ENCODE data around the gene CBARP. TPM values are rescaled to one million over a fixed set of nuclear protein-coding genes. Genes with fewer than 3 reads are reported as not detected.

CBARP gene
- total RNA-seq, 1 donor from 2014 or later: not detected

- Histone ChIP-seq H3K36me3 (ENCODE audit: control insufficient read depth in 3 of 3, insufficient read depth in 3 of 3, low read length in 3 of 3) (no peaks in the 10 kb centered on the region), H3K27me3 (ENCODE audit: control insufficient read depth in 3 of 3, insufficient read depth in 3 of 3, low read length in 3 of 3) (peaks cover 0 to 8% (median 7%) of the 10 kb centered on the region in 3 donors), H3K27ac (ENCODE audit: low read depth, low read length) (peak overlapping the region; percentile 88), H3K9me3 (ENCODE audit: control insufficient read depth in 3 of 3, low read length in 3 of 3) (no peaks in the 10 kb centered on the region), H3K4me1 (ENCODE audit: control insufficient read depth in 3 of 3, insufficient read depth in 3 of 3, low read length in 3 of 3) (peaks cover 33 to 50% (median 44%) of the 10 kb centered on the region in 3 donors), H3K4me3 (ENCODE audit: low read length in 3 of 3) (no peak overlapping the region), H3K9ac (ENCODE audit: low read depth in 1 of 3, low read length in 3 of 3) (peak overlapping the region in 1 of 3 donors; percentile 84)
These were observed 1.6 kb upstream of the CBARP start for GRCh38 chr19:1239420-1239795.

- H3K9ac ChIP-seq (ENCODE audit: low read depth in 1 of 3, low read length in 3 of 3): peak overlapping the region in 1 of 3 donors; percentile 8
These were observed 831 bp upstream of the CBARP start for GRCh38 chr19:1238369-1239303.

GRCh38 chr19:1237027-1237659, 662 bp downstream of the CBARP start:
- H3K36me3 ChIP-seq (ENCODE audit: control insufficient read depth in 3 of 3, insufficient read depth in 3 of 3, low read length in 3 of 3): no peaks in the 10 kb centered on the region
- H3K27me3 ChIP-seq (ENCODE audit: control insufficient read depth in 3 of 3, insufficient read depth in 3 of 3, low read length in 3 of 3): peaks cover 0 to 8% (median 7%) of the 10 kb centered on the region in 3 donors
- no peaks in the 10 kb centered on the region for H3K9me3 ChIP-seq (ENCODE audit: control insufficient read depth in 3 of 3, low read length in 3 of 3)
- H3K4me3 ChIP-seq (ENCODE audit: low read length in 3 of 3): peak overlapping the region in 2 of 3 donors; percentile 41 to 51
- peak overlapping the region in 2 of 3 donors; percentile 56 to 57 for H3K9ac ChIP-seq (ENCODE audit: low read depth in 1 of 3, low read length in 3 of 3)
- no peak overlapping the region for H3K27ac ChIP-seq (ENCODE audit: low read depth, low read length)
- H3K4me1 ChIP-seq (ENCODE audit: control insufficient read depth in 3 of 3, insufficient read depth in 3 of 3, low read length in 3 of 3): peaks cover 19 to 39% (median 28%) of the 10 kb centered on the region in 3 donors

More at GRCh38 chr19:1238369-1239303, 831 bp upstream of the CBARP start:
- H3K36me3 ChIP-seq (ENCODE audit: control insufficient read depth in 3 of 3, insufficient read depth in 3 of 3, low read length in 3 of 3): no peaks in the 10 kb centered on the region
- no peak overlapping the region for H3K27ac ChIP-seq (ENCODE audit: low read depth, low read length)
- H3K9me3 ChIP-seq (ENCODE audit: control insufficient read depth in 3 of 3, low read length in 3 of 3): no peaks in the 10 kb centered on the region
- H3K4me3 ChIP-seq (ENCODE audit: low read length in 3 of 3): peak overlapping the region; percentile 14 to 49 (median 36)
- peaks cover 0 to 8% (median 7%) of the 10 kb centered on the region in 3 donors for H3K27me3 ChIP-seq (ENCODE audit: control insufficient read depth in 3 of 3, insufficient read depth in 3 of 3, low read length in 3 of 3)
- H3K4me1 ChIP-seq (ENCODE audit: control insufficient read depth in 3 of 3, insufficient read depth in 3 of 3, low read length in 3 of 3): peaks cover 26 to 42% (median 37%) of the 10 kb centered on the region in 3 donors

GRCh38 chr19:1236576-1236975, 1.2 kb downstream of the CBARP start:
- H3K27me3 ChIP-seq (ENCODE audit: control insufficient read depth in 3 of 3, insufficient read depth in 3 of 3, low read length in 3 of 3): peaks cover 0 to 8% (median 7%) of the 10 kb centered on the region in 3 donors
- H3K9me3 ChIP-seq (ENCODE audit: control insufficient read depth in 3 of 3, low read length in 3 of 3): no peaks in the 10 kb centered on the region
- H3K36me3 ChIP-seq (ENCODE audit: control insufficient read depth in 3 of 3, insufficient read depth in 3 of 3, low read length in 3 of 3): no peaks in the 10 kb centered on the region
- peaks cover 17 to 43% (median 27%) of the 10 kb centered on the region in 3 donors for H3K4me1 ChIP-seq (ENCODE audit: control insufficient read depth in 3 of 3, insufficient read depth in 3 of 3, low read length in 3 of 3)
- H3K4me3 ChIP-seq (ENCODE audit: low read length in 3 of 3): peak overlapping the region in 1 of 3 donors; percentile 51
- H3K27ac ChIP-seq (ENCODE audit: low read depth, low read length): no peak overlapping the region
- no peak overlapping the region for H3K9ac ChIP-seq (ENCODE audit: low read depth in 1 of 3, low read length in 3 of 3)

- H3K4me3 ChIP-seq (ENCODE audit: low read length in 3 of 3): no peak overlapping the region
- H3K9ac ChIP-seq (ENCODE audit: low read depth in 1 of 3, low read length in 3 of 3): no peak overlapping the region
- H3K27me3 ChIP-seq (ENCODE audit: control insufficient read depth in 3 of 3, insufficient read depth in 3 of 3, low read length in 3 of 3): peaks cover 0 to 8% (median 7%) of the 10 kb centered on the region in 3 donors
- no peak overlapping the region for H3K27ac ChIP-seq (ENCODE audit: low read depth, low read length)
- no peaks in the 10 kb centered on the region for H3K36me3 ChIP-seq (ENCODE audit: control insufficient read depth in 3 of 3, insufficient read depth in 3 of 3, low read length in 3 of 3)
- H3K4me1 ChIP-seq (ENCODE audit: control insufficient read depth in 3 of 3, insufficient read depth in 3 of 3, low read length in 3 of 3): peaks cover 11 to 38% (median 22%) of the 10 kb centered on the region in 3 donors
- no peaks in the 10 kb centered on the region for H3K9me3 ChIP-seq (ENCODE audit: control insufficient read depth in 3 of 3, low read length in 3 of 3)
These were observed 1.9 kb downstream of the CBARP start for GRCh38 chr19:1235625-1236538.

GRCh38 chr19:1234955-1235380, 2.8 kb downstream of the CBARP start:
- no peaks in the 10 kb centered on the region for H3K9me3 ChIP-seq (ENCODE audit: control insufficient read depth in 3 of 3, low read length in 3 of 3)
- no peak overlapping the region for H3K27ac ChIP-seq (ENCODE audit: low read depth, low read length)
- H3K4me3 ChIP-seq (ENCODE audit: low read length in 3 of 3): no peak overlapping the region
- no peak overlapping the region for H3K9ac ChIP-seq (ENCODE audit: low read depth in 1 of 3, low read length in 3 of 3)
- peaks cover 9 to 35% (median 17%) of the 10 kb centered on the region in 3 donors for H3K4me1 ChIP-seq (ENCODE audit: control insufficient read depth in 3 of 3, insufficient read depth in 3 of 3, low read length in 3 of 3)
- no peaks in the 10 kb centered on the region for H3K36me3 ChIP-seq (ENCODE audit: control insufficient read depth in 3 of 3, insufficient read depth in 3 of 3, low read length in 3 of 3)
- peaks cover 0 to 8% (median 7%) of the 10 kb centered on the region in 3 donors for H3K27me3 ChIP-seq (ENCODE audit: control insufficient read depth in 3 of 3, insufficient read depth in 3 of 3, low read length in 3 of 3)

GRCh38 chr19:1234051-1234954, 3.5 kb downstream of the CBARP start:
- no peak overlapping the region for H3K4me3 ChIP-seq (ENCODE audit: low read length in 3 of 3)
- no peaks in the 10 kb centered on the region for H3K9me3 ChIP-seq (ENCODE audit: control insufficient read depth in 3 of 3, low read length in 3 of 3)
- no peak overlapping the region for H3K9ac ChIP-seq (ENCODE audit: low read depth in 1 of 3, low read length in 3 of 3)
- H3K27ac ChIP-seq (ENCODE audit: low read depth, low read length): no peak overlapping the region
- peaks cover 9 to 30% (median 17%) of the 10 kb centered on the region in 3 donors for H3K4me1 ChIP-seq (ENCODE audit: control insufficient read depth in 3 of 3, insufficient read depth in 3 of 3, low read length in 3 of 3)
- H3K27me3 ChIP-seq (ENCODE audit: control insufficient read depth in 3 of 3, insufficient read depth in 3 of 3, low read length in 3 of 3): peaks cover 0 to 8% (median 7%) of the 10 kb centered on the region in 3 donors
- no peaks in the 10 kb centered on the region for H3K36me3 ChIP-seq (ENCODE audit: control insufficient read depth in 3 of 3, insufficient read depth in 3 of 3, low read length in 3 of 3)

GRCh38 chr19:1233115-1233667, 4.6 kb downstream of the CBARP start:
- peaks cover 0 to 8% (median 7%) of the 10 kb centered on the region in 3 donors for H3K27me3 ChIP-seq (ENCODE audit: control insufficient read depth in 3 of 3, insufficient read depth in 3 of 3, low read length in 3 of 3)
- no peaks in the 10 kb centered on the region for H3K36me3 ChIP-seq (ENCODE audit: control insufficient read depth in 3 of 3, insufficient read depth in 3 of 3, low read length in 3 of 3)
- no peak overlapping the region for H3K4me3 ChIP-seq (ENCODE audit: low read length in 3 of 3)
- H3K27ac ChIP-seq (ENCODE audit: low read depth, low read length): no peak overlapping the region
- peaks cover 9 to 24% (median 14%) of the 10 kb centered on the region in 3 donors for H3K4me1 ChIP-seq (ENCODE audit: control insufficient read depth in 3 of 3, insufficient read depth in 3 of 3, low read length in 3 of 3)
- no peaks in the 10 kb centered on the region for H3K9me3 ChIP-seq (ENCODE audit: control insufficient read depth in 3 of 3, low read length in 3 of 3)
- no peak overlapping the region for H3K9ac ChIP-seq (ENCODE audit: low read depth in 1 of 3, low read length in 3 of 3)

Measured in skeletal muscle tissue (tissue), 4 donors.